K562 treated with DMSO at 1 percent for 12 hours (cell line): ENCODE measurements around the gene OR4P4. TPM values are rescaled to one million over a fixed set of nuclear protein-coding genes. Genes with fewer than 3 reads are reported as not detected.

Experiments used
- total RNA-seq: library from RNA; unstranded; fragments of 300-600 nt; gene quantifications from 2 replicates; pipeline ENCODE4 v1.2.3, GENCODE V29; 2022; ENCODE audit not compliant: insufficient read depth

The OR4P4 gene
- not detected in 2 replicates for total RNA-seq

GRCh38 chr11:55634813-55635212 lies at the start of gene OR4P4:
Gene OR4P4, plus strand, starts transcription at chr11:55635113.

GRCh38 chr11:55607545-55607944 lies 27.4 kb upstream of the OR4P4 start, which contains the start of gene OR4C11:
Gene OR4C11, minus strand, starts transcription at chr11:55607645. Its CDS starts 3,272 bp downstream, at chr11:55604373.

GRCh38 chr11:55648027-55648426 lies 13.1 kb downstream of the OR4P4 start, which contains the start of gene OR4S2:
Gene OR4S2, plus strand, starts transcription at chr11:55648327. Its CDS starts 2,577 bp downstream, at chr11:55650904.

GRCh38 chr11:55661901-55662300 lies 27.0 kb downstream of the OR4P4 start, which contains the start of gene OR4C6:
Gene OR4C6, plus strand, starts transcription at chr11:55662201. Its CDS starts 2,966 bp downstream, at chr11:55665167.

Other genes with a start within 250 kb of the OR4P4 start
- gene OR4C15, start 80.6 kb upstream of the OR4P4 start, total RNA-seq = not detected in 2 replicates
- gene OR4C16, start 63.0 kb upstream of the OR4P4 start, total RNA-seq = not detected in 2 replicates
- gene OR4C11, start 27.5 kb upstream of the OR4P4 start, total RNA-seq = not detected in 2 replicates
- not detected in 2 replicates for gene OR4S2, start 13.2 kb downstream of the OR4P4 start, total RNA-seq
- not detected in 2 replicates for gene OR4C6, start 27.1 kb downstream of the OR4P4 start, total RNA-seq
- not detected in 2 replicates for gene OR5D13, start 138.3 kb downstream of the OR4P4 start, total RNA-seq
- gene OR5D14, start 160.4 kb downstream of the OR4P4 start, total RNA-seq = not detected in 2 replicates
- gene OR5L1, start 176.3 kb downstream of the OR4P4 start, total RNA-seq = not detected in 2 replicates
- gene OR5D18, start 184.5 kb downstream of the OR4P4 start, total RNA-seq = not detected in 2 replicates
- gene OR5L2, start 192.1 kb downstream of the OR4P4 start, total RNA-seq = not detected in 2 replicates
- not detected in 2 replicates for gene OR5D16, start 203.6 kb downstream of the OR4P4 start, total RNA-seq
- not detected in 2 replicates for gene TRIM51, start 248.2 kb downstream of the OR4P4 start, total RNA-seq